AG04449 (cell line): ENCODE measurements around the gene ADGRG7.

Experiments used
- CTCF ChIA-PET: fragments of 350-600 bp; formaldehyde crosslinking; extraction: SDS; loops from one replicate; lab custom pipeline; 2021; ENCODE audit warnings: antibody characterized with exemption; lab: Yijun Ruan, JAX
- POLR2A ChIA-PET: fragments of 400-600, 350-600 bp; formaldehyde crosslinking; extraction: SDS; loops from one replicate; lab custom pipeline; 2020; ENCODE audit warnings: antibody characterized with exemption, inconsistent platforms; lab: Yijun Ruan, JAX
- DNase-seq: peaks from one replicate; pipeline ENCODE4 v3.0.0-alpha.2; 2010; ENCODE audit warnings: low read depth, low spot score
- H3K4me3 ChIP-seq: 2 replicates; pipeline ENCODE4 v1.5.1; 2011; ENCODE audit warnings: low read depth, mild to moderate bottlenecking, control low read depth, low read length
- TF ChIP-seq, protein P1 (sequence below): IDR thresholded peaks from one replicate; pipeline ENCODE4 v1.5.1; 2011; ENCODE audit warnings: mild to moderate bottlenecking, moderate library complexity, low read length, control low read depth, inconsistent platforms; ENCODE audit not compliant: insufficient read depth; ENCODE audit errors: missing control alignments

ADGRG7 gene

DNA sequence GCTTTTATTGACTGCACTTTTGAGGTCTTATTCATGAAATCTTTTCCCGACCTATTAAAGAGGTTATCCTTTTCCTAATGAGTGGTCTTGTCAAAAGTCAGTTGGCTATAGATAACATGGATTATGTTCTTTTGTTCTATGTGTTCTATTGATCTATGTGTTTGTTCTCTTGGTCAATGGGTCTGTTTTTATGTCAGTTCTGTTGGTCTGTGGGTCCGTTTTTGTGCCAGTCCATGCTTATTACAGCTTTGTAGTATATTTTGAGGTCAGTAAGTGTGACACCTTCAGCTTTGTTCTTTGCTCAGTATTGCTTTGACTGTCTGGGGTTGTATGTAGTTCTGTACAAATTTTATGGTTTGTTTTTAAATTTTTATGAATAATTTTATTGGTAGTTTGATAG, 107.7 kb downstream of the ADGRG7 start:
- POLR2A ChIA-PET: no interaction called here
- H3K4me3 ChIP-seq: no peak overlapping the region
- no peak for DNase-seq
- TF ChIP-seq, protein P1, sequence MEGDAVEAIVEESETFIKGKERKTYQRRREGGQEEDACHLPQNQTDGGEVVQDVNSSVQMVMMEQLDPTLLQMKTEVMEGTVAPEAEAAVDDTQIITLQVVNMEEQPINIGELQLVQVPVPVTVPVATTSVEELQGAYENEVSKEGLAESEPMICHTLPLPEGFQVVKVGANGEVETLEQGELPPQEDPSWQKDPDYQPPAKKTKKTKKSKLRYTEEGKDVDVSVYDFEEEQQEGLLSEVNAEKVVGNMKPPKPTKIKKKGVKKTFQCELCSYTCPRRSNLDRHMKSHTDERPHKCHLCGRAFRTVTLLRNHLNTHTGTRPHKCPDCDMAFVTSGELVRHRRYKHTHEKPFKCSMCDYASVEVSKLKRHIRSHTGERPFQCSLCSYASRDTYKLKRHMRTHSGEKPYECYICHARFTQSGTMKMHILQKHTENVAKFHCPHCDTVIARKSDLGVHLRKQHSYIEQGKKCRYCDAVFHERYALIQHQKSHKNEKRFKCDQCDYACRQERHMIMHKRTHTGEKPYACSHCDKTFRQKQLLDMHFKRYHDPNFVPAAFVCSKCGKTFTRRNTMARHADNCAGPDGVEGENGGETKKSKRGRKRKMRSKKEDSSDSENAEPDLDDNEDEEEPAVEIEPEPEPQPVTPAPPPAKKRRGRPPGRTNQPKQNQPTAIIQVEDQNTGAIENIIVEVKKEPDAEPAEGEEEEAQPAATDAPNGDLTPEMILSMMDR: no peak
- CTCF ChIA-PET: no interaction called here

DNA sequence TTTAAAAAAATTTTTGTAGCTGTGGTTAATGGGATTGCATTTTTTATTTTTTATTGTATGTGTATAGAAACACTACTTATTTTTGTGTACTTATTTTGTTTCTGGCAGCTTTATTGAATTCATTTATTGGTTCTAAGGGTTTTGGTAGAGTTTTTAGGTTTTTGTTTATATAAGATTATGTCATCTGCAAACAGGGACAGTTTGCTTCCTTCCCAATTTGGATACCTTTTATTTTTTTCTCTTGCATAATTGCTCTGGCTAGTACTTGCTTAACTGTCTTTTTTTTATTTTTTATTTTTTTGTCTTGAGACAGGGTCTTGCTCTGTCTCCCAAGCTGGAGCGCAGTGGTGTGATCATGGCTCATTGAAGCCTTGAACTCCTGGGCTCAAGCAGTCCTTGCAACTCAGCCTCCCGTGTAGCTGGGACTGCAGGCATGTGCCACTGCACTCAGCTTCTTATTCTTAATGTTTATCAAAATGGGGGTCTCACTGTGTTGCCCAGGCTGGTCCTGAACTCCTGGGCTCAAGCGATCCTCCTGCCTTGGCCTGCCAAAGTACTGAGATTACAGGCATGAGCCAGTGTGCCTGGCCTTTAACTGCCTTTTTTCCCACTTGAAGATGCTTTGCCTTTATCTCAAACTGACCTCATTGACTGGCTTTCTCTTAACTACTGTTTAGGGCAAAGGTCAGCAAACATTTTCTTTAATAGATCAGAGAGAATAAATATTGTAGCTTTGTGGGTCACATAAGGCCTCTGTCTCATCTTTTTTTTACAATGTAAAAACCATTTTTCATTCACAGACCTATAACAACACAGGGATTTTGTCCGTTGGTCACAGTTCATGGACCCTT, 108.5 kb downstream of the ADGRG7 start:
- DNase-seq: no peak
- TF ChIP-seq, protein P1: no peak
- ChIA-PET POLR2A (no interaction called here), CTCF (interaction anchor here (1.5 kb wide), 1 partner anchor 8 kb away, joined by 5 read pairs; no protein-coding TSS in a partner anchor)
- no peak overlapping the region for H3K4me3 ChIP-seq

DNA sequence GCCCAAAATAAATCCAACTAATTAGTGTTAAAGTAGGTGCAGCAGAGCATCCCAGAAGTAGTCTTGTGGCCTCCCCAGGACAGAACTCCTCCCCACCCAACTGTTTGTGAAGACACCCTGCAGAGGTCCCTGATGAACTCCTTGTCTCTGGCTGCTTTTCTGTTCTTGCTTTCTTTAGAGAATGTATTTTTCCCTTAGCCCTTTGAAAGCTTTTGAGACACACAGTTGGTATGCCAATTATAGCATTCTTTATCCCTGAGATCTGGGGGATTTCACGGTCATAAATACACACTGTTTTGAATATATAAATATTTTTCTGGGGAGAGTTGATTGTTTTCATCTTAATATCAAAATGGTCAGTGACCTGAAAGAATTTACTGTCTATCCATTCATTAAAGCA, 109.7 kb downstream of the ADGRG7 start:
- no peak overlapping the region for H3K4me3 ChIP-seq
- no peak for DNase-seq
- POLR2A ChIA-PET: no interaction called here
- CTCF ChIA-PET: interaction anchor here (1.5 kb wide), 1 partner anchor 9 kb away, joined by 5 read pairs; no protein-coding TSS in a partner anchor
- TF ChIP-seq, protein P1: no peak

DNA sequence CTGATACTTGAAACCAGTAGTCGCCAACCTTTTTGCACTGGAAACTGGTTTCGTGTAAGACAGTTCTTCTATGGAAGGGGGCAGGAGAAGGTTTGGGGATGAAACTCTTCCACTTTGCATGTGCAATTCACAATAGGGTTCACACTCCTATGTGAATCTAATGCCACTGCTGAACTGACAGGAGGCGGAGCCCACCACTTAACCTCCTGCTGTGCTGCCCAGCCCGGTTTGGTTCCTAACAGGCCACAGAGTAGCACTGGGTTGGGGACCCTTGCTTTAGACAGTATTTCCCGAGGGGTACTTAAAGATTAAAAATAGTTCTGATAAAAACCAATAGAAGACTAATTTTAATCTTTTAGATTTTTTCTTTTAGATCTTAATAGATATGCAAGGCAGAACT, 111.0 kb downstream of the ADGRG7 start:
- H3K4me3 ChIP-seq: no peak overlapping the region
- ChIA-PET CTCF (interaction anchor here (2.2 kb wide), 1 partner anchor 9 kb away, joined by 5 read pairs; no protein-coding TSS in a partner anchor), POLR2A (no interaction called here)
- no peak for DNase-seq
- TF ChIP-seq, protein P1: no peak

DNA sequence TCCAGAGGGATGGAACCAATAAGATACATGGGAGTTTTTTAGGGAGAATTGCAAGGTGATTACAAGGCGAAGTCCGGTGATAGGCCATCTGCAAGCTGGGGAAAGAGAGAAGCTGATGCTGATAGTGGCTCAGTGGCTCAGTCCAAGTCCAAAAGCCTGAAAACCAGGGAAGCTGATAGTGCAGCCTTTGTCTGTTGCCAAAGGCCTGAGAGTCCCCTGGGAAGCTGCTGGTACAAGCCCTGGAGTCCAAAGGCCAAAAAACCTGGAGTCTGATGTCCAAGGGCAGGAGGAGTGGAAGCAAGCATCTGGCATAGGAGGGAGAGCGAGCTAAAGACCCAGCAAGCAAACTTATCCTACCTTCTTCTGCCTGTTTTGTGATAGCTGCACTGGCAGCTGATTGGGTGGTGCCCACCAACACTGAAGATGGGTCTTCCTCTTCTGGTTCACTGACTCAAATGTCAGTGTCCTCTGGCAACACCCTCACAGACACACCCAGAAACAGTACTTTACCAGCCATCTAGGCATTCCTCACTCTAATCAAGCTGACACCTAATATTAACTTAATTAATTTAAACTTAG, 116.6 kb downstream of the ADGRG7 start:
- POLR2A ChIA-PET: interaction anchor here (1.3 kb wide), 1 partner anchor 15 kb away, joined by 4 read pairs; no protein-coding TSS in a partner anchor

More for the DNA sequence above, 116.6 kb downstream of the ADGRG7 start:
- CTCF ChIA-PET: interaction anchor here (1.3 to 1.8 kb wide), 3 partner anchors 10 to 263 kb away, joined by 3 to 6 read pairs (median 4); no protein-coding TSS in a partner anchor
- TF ChIP-seq, protein P1: no peak
- DNase-seq: no peak
- H3K4me3 ChIP-seq: no peak overlapping the region
